Glutamatergic neuron (in vitro differentiated cells): Measurements from ENCODE around the gene LDLRAD3. TPM values are rescaled to one million over a fixed set of nuclear protein-coding genes. Genes with fewer than 3 reads are reported as not detected.

ENCODE experiments used
- DNase-seq: peaks from one replicate; pipeline ENCODE4 v3.0.0; 2022
- H3K27ac Mint-ChIP-seq: one replicate; pipeline ENCODE4 v1.8.0; 2020; ENCODE audit warnings: mild to moderate bottlenecking, mixed read lengths, inconsistent platforms; ENCODE audit not compliant: unreplicated experiment
- H3K27me3 Mint-ChIP-seq: one replicate; pipeline ENCODE4 v1.8.0; 2020; ENCODE audit warnings: mild to moderate bottlenecking, moderate library complexity, mixed read lengths, inconsistent platforms; ENCODE audit not compliant: unreplicated experiment
- H3K36me3 Mint-ChIP-seq: one replicate; pipeline ENCODE4 v1.8.0; 2020; ENCODE audit warnings: mild to moderate bottlenecking, mixed read lengths, inconsistent platforms; ENCODE audit not compliant: unreplicated experiment
- H3K4me1 Mint-ChIP-seq: one replicate; pipeline ENCODE4 v1.8.0; 2020; ENCODE audit warnings: mild to moderate bottlenecking, low read depth, mixed read lengths, inconsistent platforms; ENCODE audit not compliant: unreplicated experiment
- H3K4me3 Mint-ChIP-seq: one replicate; pipeline ENCODE4 v1.8.0; 2020; ENCODE audit warnings: mild to moderate bottlenecking, mixed read lengths, inconsistent platforms; ENCODE audit not compliant: unreplicated experiment
- H3K9me3 Mint-ChIP-seq: one replicate; pipeline ENCODE4 v1.8.0; 2020; ENCODE audit warnings: mild to moderate bottlenecking, moderate library complexity, mixed read lengths, inconsistent platforms; ENCODE audit not compliant: unreplicated experiment
- CTCF ChIP-seq: fragments of 200-600 bp; sonication (generic); IDR thresholded peaks from one replicate; pipeline ENCODE4 v1.5.0; 2021; ENCODE audit not compliant: partially characterized antibody, unreplicated experiment
- total RNA-seq: library from RNA; stranded (reverse); fragmentation: NEBNext Ultra II Directional; extraction: Animal tissue kit (Norgen Biotek cat#: 25700); gene quantifications from one replicate; pipeline ENCODE4 v1.2.1, GENCODE V29; 2021; ENCODE audit not compliant: unreplicated experiment

LDLRAD3 gene
- total RNA-seq, 1 donor from 2014 or later = 59.9 TPM

GRCh38 chr11:35951680-35952079, 7.8 kb downstream of the LDLRAD3 start:
- H3K4me3 Mint-ChIP-seq = no peak overlapping the region
- H3K27ac Mint-ChIP-seq = no peak overlapping the region
- H3K36me3 Mint-ChIP-seq = peaks cover 7% of the 10 kb centered on the region
- H3K4me1 Mint-ChIP-seq = peaks cover 37% of the 10 kb centered on the region
- H3K27me3 Mint-ChIP-seq = no peaks in the 10 kb centered on the region
- no peak for TF ChIP-seq CTCF
- peaks cover 5% of the 10 kb centered on the region for H3K9me3 Mint-ChIP-seq
- DNase-seq = no peak

GRCh38 chr11:35953081-35953760, 9.4 kb downstream of the LDLRAD3 start:
- Mint-ChIP-seq H3K4me3 (no peak overlapping the region), H3K4me1 (peaks cover 27% of the 10 kb centered on the region), H3K27ac (no peak overlapping the region), H3K36me3 (peaks cover 6% of the 10 kb centered on the region), H3K9me3 (peaks cover 4% of the 10 kb centered on the region), H3K27me3 (no peaks in the 10 kb centered on the region)
- no peak for TF ChIP-seq CTCF
- DNase-seq = no peak

- H3K4me1 Mint-ChIP-seq = peaks cover 21% of the 10 kb centered on the region
- H3K27me3 Mint-ChIP-seq = no peaks in the 10 kb centered on the region
- no peak for DNase-seq
- peaks cover 2% of the 10 kb centered on the region for H3K9me3 Mint-ChIP-seq
- H3K4me3 Mint-ChIP-seq = no peak overlapping the region
- no peak overlapping the region for H3K27ac Mint-ChIP-seq
- H3K36me3 Mint-ChIP-seq = no peaks in the 10 kb centered on the region
- no peak for TF ChIP-seq CTCF
Measured at GRCh38 chr11:35954205-35954604, 10.3 kb downstream of the LDLRAD3 start.

- Mint-ChIP-seq H3K27ac (no peak overlapping the region), H3K4me1 (peaks cover 13% of the 10 kb centered on the region), H3K27me3 (no peaks in the 10 kb centered on the region), H3K36me3 (no peaks in the 10 kb centered on the region), H3K9me3 (no peaks in the 10 kb centered on the region), H3K4me3 (no peak overlapping the region)
- no peak for TF ChIP-seq CTCF
- no peak for DNase-seq
Measured at GRCh38 chr11:35955636-35956035, 11.8 kb downstream of the LDLRAD3 start.

GRCh38 chr11:35962369-35963138, 18.7 kb downstream of the LDLRAD3 start:
- TF ChIP-seq CTCF = no peak
- no peaks in the 10 kb centered on the region for H3K27me3 Mint-ChIP-seq

More at GRCh38 chr11:35962369-35963138, 18.7 kb downstream of the LDLRAD3 start:
- Mint-ChIP-seq H3K27ac (peak overlapping the region; percentile 1), H3K9me3 (no peaks in the 10 kb centered on the region), H3K36me3 (peaks cover 4% of the 10 kb centered on the region), H3K4me3 (no peak overlapping the region), H3K4me1 (peaks cover 26% of the 10 kb centered on the region)
- no peak for DNase-seq
